ENCODE results near the gene PALM3. TPM values are rescaled to one million over a fixed set of nuclear protein-coding genes. Genes with fewer than 3 reads are reported as not detected.

The PALM3 gene
- total RNA-seq (0.31 TPM in 1 of 2 replicates, not detected in the other), polyA plus RNA-seq (0.08 TPM in 2 replicates), polyA minus RNA-seq (not detected in 2 replicates), Bru-seq, nascent RNA (percentile 11 among the genes with signal in this experiment), BruChase-seq, experiment 1, labeled RNA remaining after a 6-hour chase (percentile 21 among the genes with signal in this experiment), BruChase-seq, experiment 2, labeled RNA remaining after a 2-hour chase (percentile 12 among the genes with signal in this experiment)
- 0.03 and 0.06 TPM in 2 replicates for polyA plus RNA-seq (2011; cell fraction: cytosol; rRNA removed)
- not detected in 2 replicates for polyA plus RNA-seq (2011; cell fraction: nucleus; rRNA removed)
- polyA plus RNA-seq (2012): 0.28 TPM in 1 of 2 replicates, not detected in the other
- polyA minus RNA-seq (2011; cell fraction: cytosol; rRNA and poly(A)+ RNA removed): not detected
- not detected in 2 replicates for polyA minus RNA-seq (2011; cell fraction: nucleus; rRNA and poly(A)+ RNA removed)
- long read RNA-seq, partial matches to known transcripts: 0 of 2 reads
- long read RNA-seq, other reads (novel, unspliced or antisense): 2 of 2 reads

GRCh38 chr19:14061751-14062557 is at the start of gene PALM3:
Gene PALM3, minus strand, starts transcription at chr19:14062076. Its CDS starts 96 bp downstream, at chr19:14061980.
- dilution Hi-C loops (cut with MboI; ENCODE audit: extremely low pct_ligation_motif_present, low sequenced_read_pairs) (no loop called here), intact Hi-C loops (cut with micrococcal nuclease) (no loop called here)
- Histone ChIP-seq H3K79me2 (ENCODE audit: control insufficient read depth, insufficient read depth, low read length) (no peaks in the 10 kb centered on the region), H3K27me3 (ENCODE audit: control insufficient read depth in 2 of 2, insufficient read depth in 2 of 2, low read length in 2 of 2) (peaks cover 7 to 8% of the 10 kb centered on the region in 2 experiments), H3K9me1 (replicated peaks; ENCODE audit: control insufficient read depth, extremely low read depth, insufficient read depth, low read length) (no peaks in the 10 kb centered on the region), H2AFZ (ENCODE audit: low read depth, low read length) (no peak within 1 kb of the TSS), H3K4me2 (ENCODE audit: insufficient read depth, low read length) (no peak within 1 kb of the TSS), H3K4me3 (replicated peaks in 1 of 3; ENCODE audit: insufficient read depth in 1 of 3, low read depth in 1 of 3, low read length in 3 of 3) (no peak within 1 kb of the TSS), H3K27ac (ENCODE audit: insufficient read depth, low read depth, low read length) (no peak within 1 kb of the TSS), H3K4me1 (ENCODE audit: control insufficient read depth, extremely low read depth, insufficient read depth, low read length) (no peaks in the 10 kb centered on the region), H3K9ac (replicated peaks; ENCODE audit: extremely low read depth, insufficient read depth, low read length) (no peak within 1 kb of the TSS), H4K20me1 (replicated peaks; ENCODE audit: control insufficient read depth, extremely low read depth, insufficient read depth, low read length) (no peaks in the 10 kb centered on the region), H3K36me3 (ENCODE audit: control insufficient read depth in 2 of 2, extremely low read depth in 1 of 2, insufficient read depth in 2 of 2, low read length in 2 of 2) (no peaks in the 10 kb centered on the region), H3K9me3 (replicated peaks; ENCODE audit: control insufficient read depth, insufficient read depth, low read length) (no peaks in the 10 kb centered on the region)
- FAIRE-seq (no peak), DNase-seq (ENCODE audit: low read depth, low spot score) (no peak)
- POLR2A ChIA-PET: no interaction called here
- BruUV-seq (replicated peaks): no TSS peak
- TF ChIP-seq MYC (IDR thresholded peaks at IDR 0.05; ENCODE audit: low read depth, low read length) (no peak), POLR2A (IDR thresholded peaks at IDR 0.05; ENCODE audit: low read depth, low read length) (no peak), MAX (IDR thresholded peaks at IDR 0.05; ENCODE audit: insufficient read depth, insufficient read length) (no peak), GATA2 (IDR thresholded peaks at IDR 0.05; ENCODE audit: insufficient read depth, insufficient read length, low read depth, low read length) (no peak), EZH2 (IDR thresholded peaks at IDR 0.05; ENCODE audit: borderline replicate concordance, low read depth, low read length, severe bottlenecking) (no peak), JUN (IDR thresholded peaks at IDR 0.05; ENCODE audit: borderline replicate concordance, insufficient read depth, insufficient read length, low read depth) (no peak), CTCF (IDR thresholded peaks at IDR 0.05; ENCODE audit: extremely low read depth in 1 of 2, insufficient read depth in 1 of 2, low read depth in 1 of 2, low read length in 2 of 2) (no peak), FOS (IDR thresholded peaks at IDR 0.05; ENCODE audit: borderline replicate concordance, insufficient read depth, low read length) (no peak), POLR2AphosphoS5 (IDR thresholded peaks at IDR 0.05; ENCODE audit: insufficient read depth, low read depth, low read length) (no peak)
- CTCF ChIA-PET: interaction anchor here (1.6 to 3.4 kb wide), 2 partner anchors 15 to 68 kb away, joined by 4 to 58 read pairs; no protein-coding TSS in a partner anchor

Measured in endothelial cell of umbilical vein (primary cell).